ELR (cell line): ENCODE results near the gene PTH1R.
"Not testable (repeated sequence)": the region's sequence is repeated elsewhere in the genome, so short reads cannot be mapped to it uniquely, and the experiment has no call there.

Experiments used
- DNase-seq: peaks from one replicate; pipeline ENCODE4 v3.0.0-alpha.2; 2015; ENCODE audit warnings: low read depth

PTH1R gene

GRCh38 chr3:46899151-46900006 lies 21.9 kb downstream of the PTH1R start:
- DNase-seq = no peak

DNA sequence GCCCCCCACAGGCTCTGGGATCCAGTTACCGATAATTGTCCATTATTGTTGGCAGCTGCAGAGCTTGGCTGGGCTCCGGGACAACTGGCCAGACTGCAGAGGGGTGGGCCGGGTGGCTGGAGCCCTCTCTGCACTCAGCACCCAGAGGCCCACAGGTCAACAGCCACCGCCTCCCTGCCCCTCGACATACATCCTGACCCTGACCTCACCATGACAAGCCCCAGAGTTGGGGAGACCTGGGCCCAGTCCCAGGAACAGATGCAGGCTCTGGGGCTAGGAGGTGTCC lies 22.4 kb downstream of the PTH1R start:
- DNase-seq = no peak

DNA sequence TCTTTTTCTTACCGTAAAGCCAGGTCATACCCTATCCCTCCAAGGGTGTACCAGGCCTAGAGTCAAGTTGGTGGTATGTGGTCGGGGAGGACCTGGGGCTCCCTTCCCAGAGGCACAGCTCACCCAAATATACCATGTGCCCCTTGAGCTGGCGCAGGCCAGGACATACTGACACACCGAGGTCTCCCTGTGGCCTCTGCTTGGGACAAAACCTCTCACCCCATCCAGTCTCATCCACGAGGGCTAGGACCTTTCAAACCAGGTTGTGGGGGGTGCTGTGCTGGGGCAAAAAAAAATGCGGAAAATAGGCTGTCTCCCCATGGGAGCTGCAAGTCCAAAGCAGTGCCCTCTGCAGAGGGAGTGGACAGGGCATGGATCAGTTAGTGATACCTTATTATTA lies 22.8 kb downstream of the PTH1R start:
- no peak for DNase-seq

GRCh38 chr3:46901061-46901460 lies 23.5 kb downstream of the PTH1R start:
- DNase-seq = no peak

DNA sequence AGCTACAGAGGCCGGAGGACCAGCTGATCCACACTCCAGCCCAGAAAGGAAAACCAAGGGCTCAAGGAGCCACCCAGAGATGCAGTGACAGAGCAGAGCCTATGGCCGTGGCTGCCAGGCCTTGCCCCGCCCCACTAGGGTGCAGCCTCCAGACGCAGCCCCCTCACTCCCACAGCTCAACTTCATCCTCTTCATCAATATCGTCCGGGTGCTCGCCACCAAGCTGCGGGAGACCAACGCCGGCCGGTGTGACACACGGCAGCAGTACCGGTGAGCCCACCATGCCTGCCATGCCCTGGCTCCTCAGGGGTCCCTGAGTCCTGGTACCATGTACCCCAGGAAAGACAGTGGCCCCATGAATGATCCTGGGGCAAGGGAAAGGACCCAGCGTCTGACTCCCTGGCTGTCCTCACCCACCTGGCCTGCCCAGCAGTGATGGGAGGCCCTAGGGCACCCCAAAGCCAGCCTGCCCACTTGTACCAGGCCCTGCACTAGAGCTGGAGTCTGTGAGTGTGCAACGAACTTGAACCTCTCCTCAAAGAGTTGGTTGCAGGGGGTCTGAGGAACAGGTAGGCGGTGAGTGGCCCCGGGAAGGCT lies 24.2 kb downstream of the PTH1R start:
- no peak for DNase-seq

GRCh38 chr3:46902188-46902631 lies 24.7 kb downstream of the PTH1R start:
- no peak for DNase-seq

DNA sequence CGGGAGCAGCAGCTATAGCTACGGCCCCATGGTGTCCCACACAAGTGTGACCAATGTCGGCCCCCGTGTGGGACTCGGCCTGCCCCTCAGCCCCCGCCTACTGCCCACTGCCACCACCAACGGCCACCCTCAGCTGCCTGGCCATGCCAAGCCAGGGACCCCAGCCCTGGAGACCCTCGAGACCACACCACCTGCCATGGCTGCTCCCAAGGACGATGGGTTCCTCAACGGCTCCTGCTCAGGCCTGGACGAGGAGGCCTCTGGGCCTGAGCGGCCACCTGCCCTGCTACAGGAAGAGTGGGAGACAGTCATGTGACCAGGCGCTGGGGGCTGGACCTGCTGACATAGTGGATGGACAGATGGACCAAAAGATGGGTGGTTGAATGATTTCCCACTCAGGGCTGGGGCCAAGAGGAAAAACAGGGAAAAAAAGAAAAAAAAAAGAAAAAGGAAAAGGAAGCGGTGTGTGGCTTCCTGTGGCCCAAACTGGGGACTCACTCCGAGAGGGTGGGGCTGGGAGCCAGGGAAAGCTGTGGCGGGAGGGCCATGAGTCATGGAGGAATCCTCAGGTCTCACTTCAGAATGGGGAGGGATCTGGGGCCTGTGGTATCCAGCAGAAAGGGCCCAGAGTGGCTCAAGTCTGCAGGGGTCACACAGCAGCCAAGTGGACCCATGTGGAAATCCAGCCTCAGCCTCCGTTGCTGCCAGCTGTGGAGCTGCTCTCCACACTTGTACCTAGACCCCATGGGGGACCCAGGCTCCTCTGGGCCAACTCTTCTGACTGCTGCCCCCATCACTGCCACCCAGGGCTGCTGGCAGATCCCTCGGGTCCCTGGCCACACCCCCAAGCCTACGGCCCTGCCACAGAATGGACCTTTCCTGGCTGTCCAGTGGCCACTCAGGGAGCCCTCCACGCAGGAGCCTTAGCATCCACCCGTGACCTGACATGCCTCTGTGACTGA lies 26.1 kb downstream of the PTH1R start:
- peak; percentile 85 for DNase-seq

DNA sequence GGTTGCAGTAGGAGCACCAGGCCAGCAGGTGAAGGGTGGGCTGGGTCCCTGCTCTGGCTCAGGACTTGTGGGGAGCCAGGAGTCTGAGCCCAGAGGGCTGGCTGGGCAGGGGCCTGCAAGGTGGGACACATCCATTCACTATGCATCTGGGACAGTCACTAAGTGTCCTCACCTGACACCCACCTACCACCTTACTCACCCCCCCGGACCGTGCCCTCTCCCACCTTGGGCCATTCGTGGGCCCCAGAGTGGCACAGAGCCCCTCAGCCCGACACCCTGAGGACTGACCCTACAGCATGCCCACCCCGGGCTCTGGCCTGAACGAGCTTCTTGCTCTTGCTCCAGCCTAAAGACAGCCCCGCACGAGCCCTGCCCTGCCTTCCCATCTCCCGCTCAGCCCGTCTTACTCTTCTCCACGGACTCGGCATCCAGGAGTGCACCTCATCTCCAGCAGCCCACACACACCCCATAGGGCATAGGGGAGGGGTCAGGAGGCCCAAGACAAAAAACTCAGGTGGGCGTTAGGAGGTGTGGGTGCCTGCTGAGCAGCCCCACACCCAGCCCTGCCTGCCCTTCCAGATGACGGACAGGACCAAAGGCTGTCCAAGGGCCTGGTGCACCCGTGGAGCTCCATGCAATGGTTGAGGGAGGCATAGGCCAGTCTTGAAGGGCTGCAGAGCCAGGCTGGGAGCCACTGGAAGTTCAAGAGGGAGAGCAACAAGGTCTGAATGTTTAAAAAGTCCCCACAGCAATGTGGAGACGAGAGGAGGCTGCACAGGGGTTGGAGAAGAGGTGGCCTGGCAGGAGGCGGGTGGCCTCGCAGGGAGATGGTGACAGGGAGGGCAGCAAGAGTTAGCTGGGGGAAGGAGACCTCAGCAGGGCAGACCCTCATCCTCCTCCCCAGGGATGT lies 27.0 kb downstream of the PTH1R start:
- no peak for DNase-seq

- no peak for DNase-seq
Observed at GRCh38 chr3:46905213-46905560, 27.7 kb downstream of the PTH1R start.

GRCh38 chr3:46905661-46906451 lies 28.3 kb downstream of the PTH1R start:
- DNase-seq = no peak

- no peak for DNase-seq
Observed at GRCh38 chr3:46906471-46907058, 29.0 kb downstream of the PTH1R start.

GRCh38 chr3:46907271-46907670 lies 29.8 kb downstream of the PTH1R start:
- DNase-seq = no peak

GRCh38 chr3:46907960-46908293 lies 30.4 kb downstream of the PTH1R start:
- DNase-seq = no peak

DNA sequence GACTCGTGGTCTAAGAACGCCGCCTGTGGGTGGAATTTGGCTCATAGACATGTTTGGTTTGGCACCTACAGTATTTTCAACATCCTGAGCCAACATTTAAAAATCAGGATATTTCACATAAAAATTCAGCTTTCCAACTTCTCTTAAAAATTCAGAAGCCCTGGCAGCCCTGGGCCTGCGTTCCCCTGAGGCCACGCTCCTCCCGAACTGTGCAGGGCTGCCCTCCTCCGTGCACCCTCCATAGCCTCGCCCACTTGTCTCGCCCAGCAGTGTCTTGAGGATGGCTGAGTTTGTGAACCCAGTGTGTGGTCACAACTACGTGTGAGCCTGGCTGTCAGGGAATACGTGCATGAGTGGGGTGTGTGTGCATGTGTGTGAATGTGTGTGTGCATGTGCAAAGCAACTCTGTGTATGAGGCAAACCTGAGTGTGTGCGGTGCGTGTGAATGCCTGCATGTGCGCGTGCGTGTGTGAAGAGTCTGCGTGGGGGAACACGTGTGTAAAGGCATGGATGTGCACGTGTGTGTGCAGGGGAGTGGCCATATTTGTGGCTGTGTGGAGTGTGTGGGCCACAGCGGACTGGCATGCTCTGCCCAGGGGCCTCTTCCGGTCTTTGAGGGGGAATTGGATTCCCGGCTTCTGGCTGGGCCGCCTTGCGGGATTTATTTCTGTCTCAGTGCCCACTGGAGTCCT lies 30.9 kb downstream of the PTH1R start:
- no peak for DNase-seq

DNA sequence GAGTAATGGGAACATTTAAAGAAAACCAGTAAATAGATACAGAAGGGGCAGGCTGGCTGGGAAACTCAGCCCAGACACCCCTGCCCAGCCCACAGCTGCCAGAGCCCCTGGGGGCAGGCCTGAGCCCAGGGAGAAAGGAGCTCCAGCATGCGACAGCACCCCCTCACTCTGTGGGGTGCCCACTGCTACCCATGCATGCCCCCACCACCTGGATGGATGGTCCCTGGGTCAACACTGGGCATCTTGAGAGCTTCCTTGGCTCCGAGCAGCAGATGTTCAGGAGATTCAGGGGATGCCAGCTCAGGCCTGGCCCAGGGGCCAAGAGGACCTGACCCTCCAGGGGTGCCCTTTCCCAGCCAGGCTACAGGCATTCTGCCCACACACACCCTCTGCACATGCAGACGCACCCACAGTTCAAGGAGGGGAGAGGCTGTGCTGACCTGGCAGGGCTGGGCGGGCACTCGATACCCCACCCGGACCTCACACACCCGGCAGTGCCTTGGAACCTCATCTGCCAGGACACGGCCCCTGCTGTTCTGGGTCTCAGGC lies 31.5 kb downstream of the PTH1R start:
- no peak for DNase-seq

GRCh38 chr3:46909535-46910161 lies 32.1 kb downstream of the PTH1R start:
- peak; percentile 91 for DNase-seq

DNA sequence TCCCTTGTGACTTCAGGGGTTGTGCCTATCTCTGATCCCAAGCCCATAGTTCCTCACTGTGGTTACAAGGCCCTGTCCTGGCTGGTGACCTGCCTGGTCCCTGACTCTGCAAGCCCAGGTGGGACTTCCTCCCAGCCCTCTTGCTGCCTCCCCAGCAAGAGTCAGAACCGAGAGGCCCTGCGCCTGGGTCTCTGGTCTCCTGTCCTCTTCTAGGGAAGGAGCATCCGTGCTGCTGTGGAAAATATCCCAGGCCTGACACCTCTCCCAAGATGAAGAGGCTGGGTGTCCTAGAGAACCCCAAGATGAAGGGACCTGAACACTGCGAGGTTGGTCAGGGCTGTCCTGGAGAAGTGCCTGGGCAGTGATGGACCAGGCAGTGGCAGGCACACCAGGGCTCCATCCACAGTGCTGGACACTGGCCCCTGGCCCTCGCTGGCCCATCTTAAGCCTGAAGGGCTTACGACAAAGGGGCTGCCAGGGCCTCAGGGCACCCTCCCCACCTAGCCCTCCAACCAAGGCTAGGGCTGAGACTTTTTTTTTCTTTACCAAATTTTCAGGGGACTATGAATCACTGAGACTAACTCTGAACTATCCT lies 32.7 kb downstream of the PTH1R start:
- no peak for DNase-seq

DNA sequence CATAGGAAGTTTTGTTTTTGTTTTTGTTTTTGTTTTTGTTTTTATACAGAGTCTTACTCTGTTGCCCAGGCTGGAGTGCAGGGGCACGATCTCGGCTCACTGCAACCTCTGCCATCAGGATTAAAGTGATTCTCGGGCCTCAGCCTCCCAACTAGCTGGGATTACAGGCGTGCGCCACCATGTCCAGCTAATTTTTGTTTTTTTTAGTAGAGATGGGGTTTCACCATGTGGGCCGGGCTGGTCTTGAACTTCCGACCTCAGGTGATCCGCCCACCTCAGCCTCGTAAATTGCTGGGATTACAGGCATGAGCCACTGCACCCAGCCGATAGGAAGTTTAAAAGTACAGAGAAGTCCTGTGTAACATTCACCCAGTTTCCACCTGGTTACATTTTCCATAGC lies 33.4 kb downstream of the PTH1R start:
- not testable (repeated sequence) for DNase-seq

GRCh38 chr3:46912986-46913385 lies 35.5 kb downstream of the PTH1R start:
- no peak for DNase-seq
